ENCODE results near the gene SMYD3. TPM values are rescaled to one million over a fixed set of nuclear protein-coding genes. Genes with fewer than 3 reads are reported as not detected.
A peak's percentile ranks its signal among the peaks of the same experiment; 100 is the strongest.

The SMYD3 gene
- total and polyA plus RNA-seq, 2 of the 4 experiments (the other 2 are of a cell fraction), result 26.5 to 37.6 TPM

GRCh38 chr1:246382589-246383238, 124.4 kb downstream of the SMYD3 start:
- Histone ChIP-seq H3K9me3 (ENCODE audit: control insufficient read depth, insufficient read depth, low read length) (no peaks in the 10 kb centered on the region), H4K20me1 (ENCODE audit: insufficient read depth, low read length) (no peaks in the 10 kb centered on the region; the same call in none of the 2 replicates), H2BK120ac (ENCODE audit: low read depth, low read length) (no peak overlapping the region), H3K14ac (replicated peaks; ENCODE audit: low read depth, low read length) (no peak overlapping the region), H3K9ac (ENCODE audit: low read depth, low read length) (no peak overlapping the region), H2BK20ac (ENCODE audit: low read depth, low read length) (no peak overlapping the region), H2BK15ac (ENCODE audit: low read depth, low read length) (no peak overlapping the region), H3K18ac (ENCODE audit: low read depth, low read length) (no peak overlapping the region), H4K91ac (ENCODE audit: insufficient read depth, low read depth, low read length) (no peak overlapping the region), H2BK5ac (ENCODE audit: low read depth, low read length, poor library complexity, severe bottlenecking) (no peak overlapping the region), H3K4me1 (ENCODE audit: control insufficient read depth, insufficient read depth, low read length) (no peaks in the 10 kb centered on the region), H4K5ac (ENCODE audit: low read depth, low read length) (no peak overlapping the region), H3K36me3 (ENCODE audit: control insufficient read depth, insufficient read depth, low read length) (no peaks in the 10 kb centered on the region), H2AFZ (replicated peaks; ENCODE audit: low read length, poor library complexity) (no peak overlapping the region), H3K4me2 (ENCODE audit: low read depth, low read length) (no peak overlapping the region), H3K56ac (ENCODE audit: extremely low read depth, insufficient read depth, low read length) (no peak overlapping the region), H2AK9ac (replicated peaks; ENCODE audit: low read depth, low read length, poor library complexity) (peak overlapping the region; percentile 71), H3K9me1 (ENCODE audit: insufficient read depth, low read length) (no peaks in the 10 kb centered on the region), H3K23ac (ENCODE audit: low read depth, low read length) (no peak overlapping the region), H4K8ac (ENCODE audit: low read depth in 2 of 2, low read length in 2 of 2) (no peak overlapping the region), H3K27me3 (ENCODE audit: control insufficient read depth, insufficient read depth, low read length) (no peaks in the 10 kb centered on the region), H2AK5ac (ENCODE audit: low read depth, low read length) (no peak overlapping the region), H3K4me3 (ENCODE audit: insufficient read depth, low read depth, low read length) (no peak overlapping the region), H3K79me1 (ENCODE audit: low read depth in 1 of 2, low read length in 2 of 2) (peaks cover 9 to 13% of the 10 kb centered on the region in 2 experiments; a peak in 1 of 4 replicates), H3K4ac (ENCODE audit: low read depth, low read length) (no peak overlapping the region), H3K27ac (ENCODE audit: insufficient read depth, low read length) (no peak overlapping the region)
- ATAC-seq (ENCODE audit: low read depth), result no peak
- no TSS peak for BruUV-seq (replicated peaks)
- DNase-seq, result no peak
- ChIA-PET CTCF (interaction anchor here (2.4 kb wide), 1 partner anchor 12 kb away, joined by 6 read pairs; no protein-coding TSS in a partner anchor), POLR2A (ENCODE audit: unreplicated experiment) (interaction anchor here (0.5 kb wide), 1 partner anchor 334 kb away, joined by 3 read pairs; no protein-coding TSS in a partner anchor)
- in situ Hi-C loops (cut with MboI; ENCODE audit: low sequenced_read_pairs) (no loop called here), dilution Hi-C loops (cut with HindIII; ENCODE audit: low sequenced_read_pairs, unreplicated experiment) (no loop called here), intact Hi-C loops (cut with micrococcal nuclease) (no loop called here)
- no CpG with 5 or more reads among the region's 3 CpGs for WGBS, 2 experiments (ENCODE audit: extremely low coverage in 2 of 2, insufficient read length in 1 of 2)
- TF ChIP-seq RFX5 (IDR thresholded peaks at IDR 0.05; ENCODE audit: low read depth, low read length) (no peak), CEBPB (IDR thresholded peaks at IDR 0.05; ENCODE audit: low read depth, low read length) (no peak), CTCF (conservative IDR thresholded peaks at IDR 0.05; ENCODE audit: low read depth, low read length) (no peak), MAZ (IDR thresholded peaks at IDR 0.05; ENCODE audit: borderline replicate concordance, low read depth, low read length) (no peak), MAFK (IDR thresholded peaks at IDR 0.05; ENCODE audit: low read depth, low read length) (no peak), MXI1 (IDR thresholded peaks at IDR 0.05; ENCODE audit: borderline replicate concordance, low read depth, low read length) (no peak), SMC3 (IDR thresholded peaks at IDR 0.05; ENCODE audit: low read depth, low read length) (no peak), USF2 (IDR thresholded peaks at IDR 0.05; ENCODE audit: low read depth, low read length) (no peak), CHD1 (IDR thresholded peaks at IDR 0.05; ENCODE audit: low read depth, low read length) (no peak)
